DLD1 (cell line): ENCODE data around the gene FEM1B.

ENCODE experiments used
- in situ Hi-C: cut with HindIII; loops from 2 replicates; pipeline ENCODE4 v1.10.0; 2017; ENCODE audit warnings: low sequenced_read_pairs

Gene FEM1B

DNA sequence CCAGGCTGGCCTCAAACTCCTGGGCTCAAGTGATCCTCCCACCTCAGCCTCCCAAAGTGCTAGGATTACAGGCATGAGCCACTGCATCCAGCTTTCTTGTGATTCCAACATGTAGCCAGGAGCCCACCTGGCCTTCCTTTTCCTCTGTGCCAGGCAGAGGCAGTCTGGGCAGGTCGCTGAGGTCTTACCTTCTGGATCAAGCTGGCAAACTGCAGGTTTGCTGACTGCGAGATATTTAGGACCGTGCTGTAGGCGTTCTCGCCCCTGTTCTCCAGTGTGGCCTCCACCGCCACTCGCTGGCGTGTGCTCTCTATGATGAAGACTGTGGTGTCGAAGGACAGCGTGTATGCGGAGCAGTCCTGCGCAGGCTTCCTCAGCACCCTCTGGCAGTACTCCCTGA, 42.5 kb downstream of the FEM1B start:
- in situ Hi-C loops: no loop called here

DNA sequence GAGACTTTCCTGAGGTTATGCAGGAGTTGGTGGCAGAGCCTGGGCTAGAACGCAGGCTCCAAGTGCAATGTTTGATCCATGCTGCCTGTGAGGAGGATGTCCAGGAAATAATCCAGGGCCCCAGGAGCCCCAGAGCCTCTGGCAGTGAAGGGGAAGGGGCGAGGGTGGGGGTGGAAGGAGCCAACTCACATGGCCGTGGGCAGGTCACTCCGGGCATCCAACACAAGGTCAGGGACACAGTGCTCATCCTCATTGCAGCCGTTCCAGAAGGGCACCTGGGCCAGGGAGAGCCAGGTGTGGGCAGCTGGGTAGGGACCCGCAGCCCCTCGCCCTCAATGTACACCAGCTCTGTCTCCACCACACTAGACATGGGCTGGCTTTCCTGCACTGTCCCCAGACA, 43.7 kb downstream of the FEM1B start:
- in situ Hi-C loops: no loop called here

DNA sequence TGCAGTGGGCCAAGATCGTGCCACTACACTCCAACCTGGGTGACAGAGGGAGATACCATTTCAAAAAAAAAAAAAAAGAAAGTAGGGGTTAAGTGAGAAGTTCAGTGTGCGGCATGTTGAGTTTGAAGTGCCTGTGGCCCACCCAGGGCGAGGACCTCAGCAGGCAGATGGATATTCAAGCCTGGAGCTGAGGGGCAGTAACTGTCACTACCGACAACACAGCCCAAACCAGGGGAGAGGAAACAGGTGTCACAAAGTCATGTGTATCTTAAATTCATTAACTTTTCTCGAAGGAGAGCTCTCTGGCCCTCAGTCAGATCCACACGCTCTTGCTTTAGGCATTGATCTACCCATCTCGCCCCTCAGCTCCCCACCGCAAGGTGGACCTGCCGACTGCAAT, 45.3 kb downstream of the FEM1B start:
- in situ Hi-C loops: no loop called here

DNA sequence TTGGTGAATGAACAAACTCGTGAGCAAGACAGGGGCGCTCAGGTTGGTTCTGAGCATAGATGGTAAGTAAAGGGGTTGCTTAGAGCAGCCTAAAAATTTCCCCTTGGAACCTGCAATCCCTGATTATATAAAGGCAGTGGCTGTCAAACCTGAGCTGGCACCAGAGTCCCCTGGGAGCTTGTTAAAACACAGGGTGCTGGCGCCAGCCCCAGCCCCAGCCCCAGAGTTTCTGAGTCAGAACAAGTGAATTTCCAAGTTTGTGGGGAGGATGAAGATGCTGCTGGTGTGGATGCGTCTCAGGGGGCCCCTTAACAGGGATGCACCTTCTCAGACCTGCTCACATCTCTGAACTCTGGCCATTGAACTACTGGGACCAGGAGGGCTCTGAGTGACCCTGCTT, 48.2 kb downstream of the FEM1B start:
- in situ Hi-C loops: no loop called here

DNA sequence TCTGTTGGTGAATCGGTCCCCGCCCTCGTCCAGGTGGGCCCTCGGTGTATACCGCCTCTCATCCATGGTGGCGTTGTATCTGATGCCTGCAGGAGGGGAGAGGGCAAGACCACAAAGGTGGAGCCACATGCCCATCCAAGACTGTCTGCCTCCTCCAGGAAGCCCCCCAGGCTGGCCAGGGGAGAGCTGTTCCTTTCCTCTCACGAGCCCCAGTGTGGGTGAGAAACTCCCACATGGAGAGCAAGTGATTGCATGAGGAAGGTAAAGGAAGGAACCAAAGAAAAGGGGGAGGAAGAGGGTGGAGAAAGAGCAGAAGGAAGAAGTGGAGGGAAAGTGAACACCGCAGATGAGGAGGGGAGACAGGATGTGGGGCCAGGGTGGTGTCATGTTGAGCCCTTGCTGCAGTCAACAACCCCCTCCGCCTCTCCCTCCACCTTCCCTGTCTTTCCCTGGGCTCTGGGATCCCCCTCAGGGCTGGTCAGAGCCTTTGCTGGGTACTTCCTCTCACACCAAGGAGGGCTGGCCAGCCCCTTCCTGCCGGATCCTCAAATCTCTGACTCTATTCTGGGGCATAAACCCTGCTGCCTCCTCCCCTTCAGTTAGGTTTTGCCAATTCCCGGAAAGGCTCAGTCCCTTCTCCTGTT, 49.3 kb downstream of the FEM1B start:
- in situ Hi-C loops: no loop called here

DNA sequence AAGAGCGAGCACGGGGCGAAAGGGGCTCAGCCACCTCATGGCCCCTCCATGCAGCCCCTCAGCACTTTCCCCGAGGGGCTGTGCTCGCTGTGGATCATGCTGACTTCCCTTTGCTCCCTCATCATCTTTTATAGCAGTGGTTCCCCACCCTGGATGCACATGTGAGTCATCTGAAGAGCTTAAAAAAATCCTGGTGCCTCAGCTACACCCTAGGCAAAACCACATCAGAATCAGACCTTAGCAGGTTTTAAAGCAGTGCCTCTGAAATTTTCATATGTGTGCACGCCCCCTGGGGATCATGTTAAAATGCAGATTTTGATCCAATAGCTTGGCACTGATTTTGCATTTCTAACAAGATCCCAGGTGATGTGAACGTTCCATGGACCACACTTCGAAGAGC, 50.9 kb downstream of the FEM1B start:
- in situ Hi-C loops: no loop called here

DNA sequence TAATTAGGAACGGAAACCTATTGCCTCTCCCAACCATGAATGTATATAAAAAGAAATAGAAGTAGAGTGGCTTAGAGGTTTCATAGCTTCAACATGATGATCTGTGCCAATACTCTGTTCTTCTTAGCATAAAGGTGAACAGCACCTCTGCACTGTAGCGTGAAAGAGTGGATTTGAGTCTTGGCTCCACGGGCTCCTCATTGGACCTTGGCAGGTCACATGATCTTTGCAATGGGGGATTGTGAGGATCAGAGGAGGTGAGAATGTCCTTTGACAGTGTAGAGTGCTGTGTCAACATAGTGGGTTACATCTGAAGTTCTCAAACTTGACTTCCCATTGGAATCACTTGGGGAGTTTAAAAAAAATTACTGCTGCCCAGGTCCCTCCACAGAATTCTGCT, 51.4 kb downstream of the FEM1B start:
- in situ Hi-C loops: no loop called here

DNA sequence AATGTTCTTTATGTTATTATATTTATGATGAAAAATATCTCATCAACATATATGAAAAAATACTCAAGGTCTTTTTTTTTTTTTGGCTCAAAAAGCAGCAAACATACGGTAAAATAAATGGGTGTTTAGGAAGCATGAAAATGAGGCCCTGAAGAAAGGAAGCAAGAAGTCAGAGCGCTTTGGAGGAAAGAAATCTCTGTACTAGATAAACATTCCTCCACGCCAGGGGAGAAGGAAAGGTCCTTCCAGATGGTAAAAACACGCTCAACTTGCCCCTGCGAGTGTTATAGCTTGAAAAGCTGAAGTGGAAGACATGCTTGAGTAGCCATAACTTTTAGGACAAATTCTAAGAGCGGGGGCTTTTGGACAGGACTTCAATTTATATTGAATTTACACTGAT, 52.9 kb downstream of the FEM1B start:
- in situ Hi-C loops: no loop called here

DNA sequence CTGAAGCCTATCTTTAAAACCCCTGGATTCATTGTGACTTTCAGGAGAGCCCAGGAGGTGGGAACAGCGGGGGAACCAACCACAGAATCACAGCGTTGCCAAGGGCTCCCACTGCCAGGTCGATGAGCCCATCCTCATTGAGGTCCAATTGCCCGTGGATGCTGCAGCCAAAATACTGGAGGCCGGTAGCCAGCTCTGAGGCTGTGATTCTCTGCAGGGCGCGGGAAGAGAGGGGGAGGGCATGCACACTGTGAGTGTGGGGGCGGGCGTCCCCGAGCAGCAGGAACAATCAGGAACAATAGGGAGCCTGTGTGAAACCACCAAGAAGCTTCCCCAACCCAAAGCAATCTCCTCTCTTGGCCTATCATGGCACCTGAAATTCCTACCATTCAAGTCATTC, 53.4 kb downstream of the FEM1B start:
- in situ Hi-C loops: no loop called here

DNA sequence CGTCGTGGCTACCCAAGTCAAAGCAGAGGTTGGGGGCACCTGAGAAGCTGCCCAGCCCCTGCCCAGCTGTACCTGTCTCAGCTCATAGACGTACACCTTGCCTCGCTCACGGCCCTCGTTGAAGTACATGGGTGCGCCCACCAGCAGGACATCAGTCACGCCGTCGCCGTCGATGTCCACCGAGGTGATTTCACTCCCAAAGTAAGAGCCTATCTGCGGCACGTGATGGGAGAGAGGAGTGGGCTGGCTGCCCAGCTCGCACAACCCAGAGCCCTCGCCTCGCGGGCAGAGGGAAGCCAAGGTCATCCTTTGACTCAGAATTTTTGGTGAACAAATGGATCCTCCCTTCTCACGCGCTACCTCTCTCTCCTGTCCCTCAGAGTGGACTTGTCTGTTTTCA, 54.7 kb downstream of the FEM1B start:
- in situ Hi-C loops: no loop called here

DNA sequence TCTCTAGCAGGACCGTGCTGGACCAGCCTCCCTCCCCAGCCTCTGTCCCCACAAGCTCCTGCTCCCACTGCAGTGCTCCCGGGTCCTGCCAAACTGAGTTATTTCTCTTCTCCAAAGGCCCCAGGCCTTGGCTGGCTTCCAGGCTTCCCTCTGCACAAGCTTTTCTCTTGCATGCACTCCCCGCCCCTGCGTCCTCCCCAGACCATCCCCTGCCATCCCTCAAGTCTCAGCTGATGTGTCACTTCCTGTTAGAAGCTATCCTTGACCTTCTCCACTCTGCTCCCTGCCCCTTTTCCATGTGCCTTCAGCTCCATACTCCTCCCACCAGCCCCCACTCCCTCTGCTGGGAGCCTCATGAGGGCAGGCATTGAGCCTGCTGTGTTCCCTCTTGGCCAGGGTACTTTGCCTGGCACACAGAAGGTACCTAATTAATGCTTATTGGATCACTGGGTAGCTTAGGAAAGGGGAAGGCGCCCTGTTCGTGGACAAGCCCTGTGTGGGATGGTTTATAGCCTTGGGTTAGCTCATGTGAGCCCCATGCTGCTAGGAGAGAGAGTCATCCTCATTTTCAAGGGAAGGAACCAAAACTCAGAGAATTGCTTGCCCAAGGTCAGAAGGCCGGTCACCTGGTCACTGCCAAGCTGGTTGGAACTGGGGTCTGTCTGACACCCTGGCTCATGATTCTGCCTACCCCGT, 56.4 kb downstream of the FEM1B start:
- in situ Hi-C loops: no loop called here

DNA sequence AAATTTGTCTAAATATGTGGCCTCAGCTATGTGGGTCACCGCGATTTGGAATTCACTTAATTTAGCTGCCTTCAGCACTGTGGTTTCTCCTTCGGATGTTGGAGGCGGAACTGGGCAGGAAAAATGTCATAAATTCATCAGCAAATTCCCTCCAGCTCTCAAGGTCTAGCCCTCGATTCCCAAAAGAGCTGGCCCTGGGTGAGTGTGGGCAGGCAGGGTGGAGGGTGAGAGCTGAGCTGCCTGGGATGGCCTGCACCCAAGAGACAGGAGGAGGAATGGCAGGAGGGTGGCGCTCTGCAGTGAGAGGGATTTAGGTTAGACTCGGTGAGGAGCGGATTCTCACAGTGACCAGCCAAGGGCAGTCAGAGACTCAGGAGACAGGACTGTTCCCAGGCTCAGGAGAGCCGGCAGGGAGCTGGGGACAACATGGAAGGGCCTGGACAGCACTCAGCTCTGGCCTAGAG, 57.1 kb downstream of the FEM1B start:
- in situ Hi-C loops: no loop called here

DNA sequence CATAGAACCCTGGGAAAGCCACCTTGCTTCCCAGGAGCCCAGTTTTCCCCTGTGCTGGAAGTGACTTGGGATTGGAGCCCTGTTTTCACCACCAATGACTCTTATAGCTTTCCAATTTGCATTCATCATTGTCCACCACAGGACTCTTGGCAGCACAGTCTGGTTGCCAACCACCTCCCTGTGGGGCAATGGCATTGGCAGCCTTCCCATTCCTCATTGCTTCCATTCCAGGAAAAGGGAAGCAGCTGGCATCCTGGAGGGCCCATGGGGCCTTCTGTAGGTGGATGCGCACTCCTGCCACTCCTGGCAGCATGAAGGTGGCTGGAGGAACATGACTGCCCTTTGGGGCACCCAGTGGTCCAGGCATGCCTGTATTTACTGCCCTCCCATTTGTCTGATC, 57.7 kb downstream of the FEM1B start:
- in situ Hi-C loops: no loop called here

DNA sequence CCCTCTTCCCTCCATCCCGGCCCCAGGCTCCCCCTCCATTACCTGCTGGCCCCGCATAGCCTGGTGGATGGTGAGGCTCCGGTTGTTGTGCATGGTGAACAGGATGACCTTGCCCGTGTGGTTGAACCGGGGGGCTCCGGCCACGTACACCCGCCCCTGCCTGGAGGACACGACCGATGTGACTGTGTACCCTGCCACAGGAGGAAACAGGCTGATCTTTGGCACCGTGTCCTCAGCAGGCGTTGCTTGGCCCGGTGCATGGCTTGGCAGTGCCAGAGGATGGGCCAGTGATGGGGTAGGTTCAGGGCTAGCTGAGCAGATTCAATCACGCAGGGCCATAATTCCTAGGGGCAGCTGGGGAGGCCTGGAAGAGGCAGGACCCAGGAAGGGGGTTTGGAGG, 58.1 kb downstream of the FEM1B start:
- in situ Hi-C loops: no loop called here

DNA sequence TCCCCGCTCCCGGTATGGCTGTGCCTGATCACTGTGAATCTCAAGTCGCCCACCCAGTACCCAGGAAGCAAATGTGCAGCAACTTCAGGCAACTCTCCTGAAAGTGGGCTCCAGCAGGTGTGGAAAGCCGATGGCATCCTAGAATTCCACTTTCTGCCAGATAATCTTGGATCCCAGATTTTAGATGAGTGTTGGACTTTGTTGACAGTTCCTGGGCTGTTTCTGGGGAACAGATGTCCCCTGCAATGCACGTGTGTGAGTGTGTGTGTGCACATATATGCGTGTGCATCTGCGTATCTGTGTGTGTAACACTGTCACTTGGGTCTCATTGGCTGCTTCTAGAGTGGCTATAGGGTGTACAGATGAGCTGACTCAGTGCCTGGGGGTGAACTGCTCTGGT, 59.0 kb downstream of the FEM1B start:
- in situ Hi-C loops: no loop called here

DNA sequence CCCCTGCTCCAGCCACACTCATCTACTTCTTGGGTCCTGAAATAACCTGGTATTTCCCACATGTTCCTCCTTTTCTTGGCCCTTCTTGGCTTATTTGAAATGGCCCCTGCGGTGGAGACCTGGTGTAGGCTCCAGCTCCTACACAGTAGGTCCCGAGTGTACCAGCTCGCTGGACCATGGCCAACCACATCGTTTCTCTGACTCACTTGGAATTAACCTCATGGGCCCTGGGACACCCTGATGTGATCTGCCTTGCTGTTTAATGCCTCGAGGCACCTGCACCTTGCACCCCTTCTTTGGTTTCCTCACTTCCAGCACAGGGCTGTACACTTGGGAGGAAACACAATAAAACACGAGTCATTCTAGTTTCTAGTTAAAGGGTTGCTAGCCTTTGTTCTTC, 60.3 kb downstream of the FEM1B start:
- in situ Hi-C loops: no loop called here

DNA sequence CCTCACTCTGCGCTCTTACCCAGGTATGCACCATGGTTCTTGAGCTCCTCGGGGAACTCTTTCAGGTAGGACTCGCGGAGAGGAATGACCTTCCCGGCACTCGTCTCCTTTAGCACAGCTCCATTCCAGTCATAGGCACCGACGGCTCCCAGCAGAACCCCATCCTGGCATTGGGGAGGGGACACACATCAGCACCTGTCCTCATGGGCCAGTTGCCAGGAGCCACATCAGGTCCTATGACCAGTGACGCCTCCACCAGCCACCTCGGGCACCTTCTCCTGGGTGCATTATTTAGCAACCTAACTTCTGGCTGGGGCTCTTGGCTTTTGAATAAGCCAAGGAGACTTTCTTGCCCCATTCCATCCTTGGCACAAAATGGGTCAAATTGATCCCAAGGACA, 61.9 kb downstream of the FEM1B start:
- in situ Hi-C loops: no loop called here

DNA sequence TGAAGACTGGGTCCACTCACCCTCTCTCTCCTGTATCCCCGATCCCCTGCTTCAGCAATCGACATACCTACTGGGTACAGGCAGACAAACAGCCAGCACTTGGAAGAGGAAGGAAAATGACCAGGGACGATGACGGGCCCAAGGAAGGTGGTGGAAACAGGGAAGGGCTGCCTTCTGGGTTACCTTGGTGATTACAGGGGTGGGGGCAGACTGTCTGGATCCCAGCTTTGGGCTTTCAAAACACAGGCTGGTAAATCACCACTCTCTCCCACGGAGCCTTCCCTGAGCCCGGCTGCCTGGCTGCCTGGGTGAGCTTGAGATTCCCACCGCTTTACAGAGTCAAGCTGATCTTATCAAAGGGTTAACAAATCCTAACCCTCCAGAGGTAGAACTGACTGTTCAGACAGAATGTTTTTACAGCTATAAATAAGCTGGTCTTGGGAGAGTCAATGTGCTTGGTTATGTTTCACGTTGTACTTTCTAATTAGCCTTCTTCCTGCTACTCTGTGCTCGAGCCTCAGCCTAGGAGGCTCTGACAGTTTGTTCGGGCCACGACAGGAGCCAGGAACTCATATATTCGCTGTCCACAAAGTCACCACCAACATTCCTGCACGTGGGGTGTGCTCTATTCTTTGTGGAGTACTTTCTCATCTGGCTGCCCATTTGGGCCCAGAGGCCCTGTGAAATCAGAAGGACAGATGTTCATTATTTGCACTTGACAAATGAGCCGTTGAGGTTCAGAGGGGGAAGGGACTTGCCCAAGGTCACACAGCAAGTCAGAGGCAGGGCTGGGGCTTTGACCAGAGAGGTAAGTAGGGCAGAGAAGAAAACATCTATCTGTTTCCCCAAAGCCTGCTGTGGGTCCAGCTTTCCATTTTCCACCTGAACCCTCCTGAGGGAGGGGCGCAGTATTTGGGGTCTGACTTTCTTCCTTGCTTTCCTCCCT, 63.5 kb downstream of the FEM1B start:
- in situ Hi-C loops: no loop called here

DNA sequence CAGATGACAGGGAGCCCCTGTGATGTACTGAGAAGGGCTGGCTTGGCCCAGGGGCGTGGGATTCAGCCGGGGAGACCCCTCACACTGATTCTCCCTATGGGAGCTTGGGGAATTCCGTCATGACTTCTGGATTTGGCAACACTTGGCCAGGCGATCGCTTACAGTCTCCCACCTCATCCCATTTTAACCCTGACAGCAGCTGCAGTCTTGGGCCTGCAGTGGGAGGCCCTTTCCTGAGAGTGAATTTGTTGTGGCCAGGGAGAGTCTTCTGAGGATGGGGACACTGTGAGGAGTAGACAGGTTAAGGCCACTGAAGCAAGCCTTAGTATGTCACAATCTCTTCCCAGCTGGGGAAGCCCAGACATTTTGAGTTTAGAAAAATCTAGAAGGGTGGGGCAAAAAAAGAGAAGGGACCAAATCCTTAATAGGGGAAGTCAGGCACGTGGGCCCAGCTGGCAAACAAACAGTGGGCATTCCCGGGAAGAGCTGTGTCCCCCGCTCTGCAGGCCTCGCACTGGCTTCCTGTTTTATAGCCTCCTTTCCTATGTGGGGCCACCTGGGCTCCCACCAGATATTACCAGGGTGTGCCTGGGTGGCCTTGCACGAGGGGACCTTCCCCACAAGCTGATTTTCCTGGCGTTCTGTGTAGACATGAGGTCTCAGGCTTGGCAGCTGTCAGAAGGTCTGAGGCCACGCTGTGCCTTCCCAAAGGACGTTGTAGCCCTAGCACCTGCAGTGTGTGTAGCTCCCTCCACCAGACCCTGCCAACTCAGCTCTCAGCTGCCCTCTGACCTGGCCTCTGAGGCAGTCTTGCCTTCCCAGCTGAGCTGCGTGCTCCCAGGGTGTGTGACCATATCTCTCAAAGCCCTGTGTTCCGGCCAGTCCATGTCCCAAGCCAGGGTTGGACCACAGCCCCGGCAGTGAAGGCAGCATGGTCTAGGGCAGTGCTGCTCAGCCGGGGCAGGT, 64.5 kb downstream of the FEM1B start:
- in situ Hi-C loops: no loop called here

DNA sequence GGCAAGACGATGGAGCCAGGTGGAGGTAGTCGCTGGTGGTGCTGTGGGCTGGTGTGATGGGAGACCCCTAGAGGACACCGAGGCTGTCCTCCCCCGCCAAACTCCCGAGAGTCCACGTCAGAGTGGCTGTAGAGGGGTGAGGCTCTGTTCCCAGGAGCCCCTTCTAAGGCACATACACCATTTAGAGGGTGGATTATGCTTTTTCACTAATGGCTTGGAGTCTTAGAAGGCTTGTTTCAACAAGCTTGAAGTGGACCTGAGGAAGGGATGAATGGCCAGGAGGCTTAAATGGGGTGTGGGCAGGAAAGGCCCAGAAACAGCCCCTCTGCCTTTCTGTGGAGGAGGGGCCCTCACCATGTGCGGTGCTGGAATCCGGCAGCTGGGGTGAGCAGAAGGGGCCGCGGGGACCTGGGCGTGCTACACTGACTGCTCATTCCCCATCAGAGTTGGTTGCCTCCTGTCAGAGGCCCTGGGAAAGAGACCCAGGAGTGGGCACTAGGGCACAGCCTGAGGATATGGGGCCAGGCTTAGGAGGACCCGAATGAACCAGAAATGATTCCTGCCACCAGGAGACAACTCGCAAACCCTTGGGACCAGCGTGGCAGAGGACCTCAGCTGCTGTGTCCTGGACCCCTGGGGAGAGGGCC, 66.2 kb downstream of the FEM1B start:
- in situ Hi-C loops: no loop called here
